Uterus (tissue), 4 donors: ENCODE measurements around the gene USP47. TPM values are rescaled to one million over a fixed set of nuclear protein-coding genes. Genes with fewer than 3 reads are reported as not detected.

Experiments
- DNase-seq, 2 donors: peaks; one replicate each; pipeline ENCODE4 v3.0.0-alpha.2; 2019 to 2020
- H3K27ac ChIP-seq, 2 donors: fragments of 200-600 bp; sonication (generic); 1 replicate in 1 of 2; 2 replicates in 1 of 2; pipeline ENCODE4 v1.5.1; 2016 to 2018
- H3K27me3 ChIP-seq, 2 donors: fragments of 200-600 bp; sonication (generic); one replicate each; pipeline ENCODE4 v1.5.1; 2018 to 2019; ENCODE audit warnings: control low read depth in 1 of 2
- H3K36me3 ChIP-seq, 2 donors: fragments of 200-600 bp; sonication (generic); one replicate each; pipeline ENCODE4 v1.5.1; 2019; ENCODE audit warnings: control low read depth in 1 of 2
- H3K4me1 ChIP-seq, 2 donors: fragments of 200-600 bp; sonication (generic); one replicate each; pipeline ENCODE4 v1.5.1; 2018 to 2019; ENCODE audit warnings: control low read depth in 1 of 2
- H3K4me3 ChIP-seq, 2 donors: fragments of 200-600 bp; sonication (generic); 1 replicate in 1 of 2; 2 replicates in 1 of 2; pipeline ENCODE4 v1.5.1; 2018 to 2019; ENCODE audit warnings: mild to moderate bottlenecking in 1 of 2
- H3K9me3 ChIP-seq, 2 donors: fragments of 200-600 bp; sonication (generic); one replicate each; pipeline ENCODE4 v1.5.1; 2019; ENCODE audit warnings: control low read depth in 1 of 2
- POLR2A ChIP-seq, 2 donors: fragments of 450-650 bp; IDR thresholded peaks; one replicate each; pipeline ENCODE4 v1.6.1; 2016; ENCODE audit warnings: antibody characterized with exemption in 2 of 2, mild to moderate bottlenecking in 1 of 2, moderate library complexity in 1 of 2
- intact Hi-C: fragments of 100-400 bp; cut with DNase I; formaldehyde crosslinking; loops from one replicate; pipeline ENCODE4 v1.15.1; 2023; ENCODE audit warnings: low total_unique reads
- total RNA-seq, 4 donors: library from RNA; depleted of rRNA in 3 of 4; stranded (reverse); fragments of >200 nt in 3 of 4; gene quantifications; one replicate each; pipeline versions ENCODE4 v1.1.0 to v1.2.4, GENCODE V29; 2014 to 2023
- TF ChIP-seq, protein P1 (sequence below), 4 experiments: fragments of 200-600 bp in 2 of 4; fragments of 450-650 bp in 2 of 4; sonication (generic) in 2 of 4; IDR thresholded peaks; one replicate each; pipeline ENCODE4 v1.5.1; 2016 to 2019; ENCODE audit warnings: antibody characterized with exemption in 4 of 4, mild to moderate bottlenecking in 2 of 4, moderate library complexity in 1 of 4
- donor health status: DM: yes; HTN: yes; CAD: no.

Gene USP47
- total RNA-seq, 4 donors from 2014 or later, result 83.4 to 247 (median 146) TPM

DNA sequence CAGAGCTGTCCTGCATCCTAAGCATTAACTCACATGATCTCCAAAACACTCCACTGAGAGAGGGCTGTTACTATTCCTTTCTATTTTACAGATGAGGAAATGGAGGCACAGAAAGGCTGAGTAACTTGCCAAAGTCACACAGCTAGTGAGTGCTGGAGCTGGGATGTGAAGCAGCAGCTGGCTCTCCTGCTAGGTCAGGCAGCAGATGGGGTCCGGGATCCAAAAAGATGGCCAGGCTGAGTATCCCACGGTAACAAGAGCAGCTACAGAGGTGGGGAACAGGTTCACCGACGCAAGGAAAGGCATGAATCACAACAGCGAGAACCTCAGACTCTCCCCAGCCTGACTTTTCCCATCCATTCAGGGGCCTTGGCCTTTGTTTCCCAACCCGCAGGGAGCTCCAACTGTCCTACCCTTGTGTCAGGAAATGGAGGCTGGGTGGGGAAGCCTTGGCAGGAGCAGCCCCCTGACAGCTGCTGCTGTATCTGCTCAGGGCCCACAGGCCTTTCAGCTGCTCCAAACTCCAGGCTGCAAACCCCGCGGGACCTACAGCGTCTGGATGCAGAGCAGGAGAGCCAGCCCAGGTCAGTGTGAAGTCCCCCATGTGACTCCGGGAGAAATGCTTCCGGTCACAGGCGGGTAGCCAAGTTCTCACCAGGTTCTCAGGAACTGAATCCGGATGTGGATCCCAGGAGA lies 137.2 kb downstream of the USP47 start:
- H3K4me1 ChIP-seq, result peaks cover 20 to 23% of the 10 kb centered on the region in 2 donors
- H3K27ac ChIP-seq, result peak overlapping the region; percentile 76 to 82
- no peaks in the 10 kb centered on the region for H3K9me3 ChIP-seq
- H3K36me3 ChIP-seq, result no peaks in the 10 kb centered on the region
- intact Hi-C loops, result no loop called here
- H3K4me3 ChIP-seq, result no peak overlapping the region
- no peaks in the 10 kb centered on the region for H3K27me3 ChIP-seq
- peak; percentile 78 to 80 for DNase-seq
- no peak for TF ChIP-seq POLR2A (IDR thresholded peaks at IDR 0.05)
- TF ChIP-seq, protein P1, sequence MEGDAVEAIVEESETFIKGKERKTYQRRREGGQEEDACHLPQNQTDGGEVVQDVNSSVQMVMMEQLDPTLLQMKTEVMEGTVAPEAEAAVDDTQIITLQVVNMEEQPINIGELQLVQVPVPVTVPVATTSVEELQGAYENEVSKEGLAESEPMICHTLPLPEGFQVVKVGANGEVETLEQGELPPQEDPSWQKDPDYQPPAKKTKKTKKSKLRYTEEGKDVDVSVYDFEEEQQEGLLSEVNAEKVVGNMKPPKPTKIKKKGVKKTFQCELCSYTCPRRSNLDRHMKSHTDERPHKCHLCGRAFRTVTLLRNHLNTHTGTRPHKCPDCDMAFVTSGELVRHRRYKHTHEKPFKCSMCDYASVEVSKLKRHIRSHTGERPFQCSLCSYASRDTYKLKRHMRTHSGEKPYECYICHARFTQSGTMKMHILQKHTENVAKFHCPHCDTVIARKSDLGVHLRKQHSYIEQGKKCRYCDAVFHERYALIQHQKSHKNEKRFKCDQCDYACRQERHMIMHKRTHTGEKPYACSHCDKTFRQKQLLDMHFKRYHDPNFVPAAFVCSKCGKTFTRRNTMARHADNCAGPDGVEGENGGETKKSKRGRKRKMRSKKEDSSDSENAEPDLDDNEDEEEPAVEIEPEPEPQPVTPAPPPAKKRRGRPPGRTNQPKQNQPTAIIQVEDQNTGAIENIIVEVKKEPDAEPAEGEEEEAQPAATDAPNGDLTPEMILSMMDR (IDR thresholded peaks at IDR 0.05), result no peak

DNA sequence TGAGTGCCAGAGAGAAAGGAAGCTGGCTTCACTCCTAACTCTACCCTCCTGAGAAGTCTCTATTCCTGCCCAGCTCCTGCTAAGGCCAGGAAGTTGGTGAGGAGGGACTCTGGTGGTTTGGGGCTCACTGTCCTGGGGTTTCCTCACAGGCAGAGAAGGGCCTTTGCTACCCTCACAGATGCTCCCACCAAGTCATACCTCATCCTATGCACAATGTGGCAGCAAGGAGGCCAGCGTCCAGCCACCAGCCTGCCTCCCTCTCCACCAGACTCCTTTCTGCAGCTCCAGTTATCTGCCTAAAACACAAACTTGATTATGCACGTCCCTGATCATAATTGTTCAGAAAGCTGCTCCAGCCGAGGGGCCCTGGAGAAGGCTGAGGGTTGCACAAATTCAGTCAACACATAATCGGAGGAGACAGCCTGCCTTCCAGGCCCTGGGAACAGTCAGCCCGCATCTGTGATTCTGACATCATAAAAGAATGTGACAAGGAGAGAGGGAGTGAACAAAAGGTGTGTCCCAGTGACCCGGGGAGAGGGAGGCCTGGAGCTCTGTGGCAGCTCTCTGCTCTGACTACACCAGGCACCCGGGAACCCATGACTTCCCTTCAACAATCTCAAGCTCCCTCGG lies 137.8 kb downstream of the USP47 start:
- H3K36me3 ChIP-seq, result no peaks in the 10 kb centered on the region
- H3K27me3 ChIP-seq, result no peaks in the 10 kb centered on the region
- H3K4me3 ChIP-seq, result no peak overlapping the region
- peak; percentile 52 to 57 for DNase-seq
- H3K27ac ChIP-seq, result peak overlapping the region; percentile 76 to 82
- intact Hi-C loops, result no loop called here
- H3K4me1 ChIP-seq, result peaks cover 20 to 23% of the 10 kb centered on the region in 2 donors
- TF ChIP-seq POLR2A (IDR thresholded peaks at IDR 0.05), result no peak
- TF ChIP-seq, protein P1 (IDR thresholded peaks at IDR 0.05), result no peak
- no peaks in the 10 kb centered on the region for H3K9me3 ChIP-seq

DNA sequence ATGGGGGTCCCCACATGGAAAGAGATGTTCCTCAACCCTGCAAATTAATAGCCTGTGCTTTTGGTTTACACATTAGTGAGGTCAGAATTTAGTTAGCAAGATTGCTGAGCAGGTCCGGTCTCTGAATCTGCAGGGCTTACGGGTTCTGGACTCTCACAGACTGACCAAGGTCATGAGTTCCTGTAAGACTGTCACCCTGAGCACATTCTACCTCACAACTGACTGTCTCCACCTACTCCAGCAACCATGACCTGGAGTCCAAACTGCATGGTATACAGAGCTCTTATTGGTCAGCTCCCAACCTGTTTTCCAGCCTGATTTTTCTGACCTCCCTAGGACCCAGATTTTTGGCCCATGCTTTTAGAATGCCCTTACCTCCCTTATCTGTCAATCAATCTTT lies 138.4 kb downstream of the USP47 start:
- no peak for DNase-seq
- H3K4me3 ChIP-seq, result no peak overlapping the region
- peaks cover 20 to 23% of the 10 kb centered on the region in 2 donors for H3K4me1 ChIP-seq
- H3K27ac ChIP-seq, result peak overlapping the region; percentile 76 to 82
- TF ChIP-seq, protein P1 (IDR thresholded peaks at IDR 0.05), result no peak
- no peak for TF ChIP-seq POLR2A (IDR thresholded peaks at IDR 0.05)
- H3K27me3 ChIP-seq, result no peaks in the 10 kb centered on the region
- intact Hi-C loops, result no loop called here
- no peaks in the 10 kb centered on the region for H3K9me3 ChIP-seq
- H3K36me3 ChIP-seq, result no peaks in the 10 kb centered on the region

DNA sequence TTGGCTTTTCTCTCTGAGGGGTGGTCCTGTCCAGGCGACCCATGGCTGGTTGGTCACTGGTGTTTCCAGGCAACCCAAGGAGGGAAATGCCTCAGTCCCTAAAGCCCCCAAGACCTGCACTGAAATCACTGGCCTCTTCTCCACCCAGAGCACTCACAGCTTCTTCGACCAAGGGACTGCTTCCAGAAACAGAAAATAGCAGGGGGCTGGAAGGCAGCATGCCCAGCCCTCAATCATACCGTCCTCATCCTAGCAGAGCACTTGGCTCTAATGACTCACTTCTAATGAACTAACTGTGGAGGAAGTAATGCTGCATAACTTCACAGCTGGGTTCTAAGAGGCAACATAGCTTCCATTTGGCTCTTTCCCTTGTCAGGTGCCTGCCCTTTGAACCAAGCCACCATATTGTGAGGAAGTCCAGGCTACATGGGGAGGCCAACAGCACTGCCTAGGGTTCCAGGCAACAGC lies 139.1 kb downstream of the USP47 start:
- no peak for DNase-seq
- no peaks in the 10 kb centered on the region for H3K36me3 ChIP-seq
- intact Hi-C loops, result no loop called here
- H3K9me3 ChIP-seq, result no peaks in the 10 kb centered on the region
- TF ChIP-seq POLR2A (IDR thresholded peaks at IDR 0.05), result no peak
- TF ChIP-seq, protein P1 (IDR thresholded peaks at IDR 0.05), result no peak
- H3K27ac ChIP-seq, result peak overlapping the region in 1 of 2 donors; percentile 82
- no peak overlapping the region for H3K4me3 ChIP-seq
- no peaks in the 10 kb centered on the region for H3K27me3 ChIP-seq
- peaks cover 20 to 23% of the 10 kb centered on the region in 2 donors for H3K4me1 ChIP-seq

DNA sequence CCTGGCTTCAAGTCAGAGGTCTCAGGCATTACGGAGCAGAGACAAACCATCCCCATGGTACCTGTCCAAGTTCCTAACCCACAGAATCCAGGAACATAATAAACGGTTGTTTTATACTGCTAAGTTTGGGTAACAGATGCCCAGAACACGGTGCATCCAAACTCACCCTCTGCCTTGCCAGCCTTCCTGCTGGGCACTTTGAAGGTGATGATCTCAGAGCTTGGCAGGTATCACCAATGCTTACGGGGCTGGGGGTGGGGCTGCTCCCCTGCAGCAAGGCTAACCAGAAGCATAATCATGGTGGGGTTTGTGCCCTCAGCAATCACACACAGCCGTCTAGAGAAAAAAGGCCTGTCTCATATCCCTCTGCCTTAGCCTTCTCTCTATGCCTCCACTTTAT lies 139.6 kb downstream of the USP47 start:
- peak overlapping the region in 1 of 2 donors; percentile 18 for H3K27ac ChIP-seq
- H3K36me3 ChIP-seq, result no peaks in the 10 kb centered on the region
- no peak for TF ChIP-seq POLR2A (IDR thresholded peaks at IDR 0.05)
- TF ChIP-seq, protein P1 (IDR thresholded peaks at IDR 0.05), result no peak
- DNase-seq, result peak in 1 of 2 donors; percentile 13
- H3K4me1 ChIP-seq, result peaks cover 16 to 22% of the 10 kb centered on the region in 2 donors
- no peak overlapping the region for H3K4me3 ChIP-seq
- H3K9me3 ChIP-seq, result no peaks in the 10 kb centered on the region
- intact Hi-C loops, result no loop called here
- H3K27me3 ChIP-seq, result no peaks in the 10 kb centered on the region
